ENCODE results near the gene EMC9. TPM values are rescaled to one million over a fixed set of nuclear protein-coding genes. Genes with fewer than 3 reads are reported as not detected.

EMC9 gene
- 10 to 100 TPM in 1 of 2 donors, 1 to 10 TPM in 1; 8.6 to 10.5 TPM for total RNA-seq
- 10 to 100 TPM; 16.2 to 17.8 TPM for polyA plus RNA-seq

GRCh38 chr14:24141097-24141880 is at the start of gene EMC9:
TSS of gene EMC9 (minus strand) at chr14:24141591. CDS start at chr14:24141304, 287 bp downstream.
- H3K27me3 ChIP-seq (ENCODE audit: control insufficient read depth in 4 of 4, insufficient read depth in 4 of 4, low read length in 3 of 4), result no peaks in the 10 kb centered on the region
- H3K36me3 ChIP-seq (ENCODE audit: control insufficient read depth in 4 of 4, insufficient read depth in 3 of 4, low read depth in 1 of 4, low read length in 3 of 4), result peaks cover 6 to 24% (median 19%) of the 10 kb centered on the region in 4 donors
- H3K4me3 ChIP-seq (ENCODE audit: low read depth in 1 of 3, low read length in 3 of 3), result peak within 1 kb of the TSS; percentile 72 to 87 (median 86)
- peak; percentile 99 for DNase-seq (ENCODE audit: low spot score)
- no peak for TF ChIP-seq NR2F2 (IDR thresholded peaks at IDR 0.05)
- TF ChIP-seq SP1 (IDR thresholded peaks at IDR 0.05), result peak; percentile 94
- TF ChIP-seq YY1 (IDR thresholded peaks at IDR 0.05), result peak; percentile 90
- TF ChIP-seq CTCF (IDR thresholded peaks at IDR 0.05; ENCODE audit: low read depth, low read length, missing input control), result peak; percentile 66
- peak; percentile 53 to 56 for TF ChIP-seq HNF4A (conservative IDR thresholded peaks at IDR 0.05)
- peak; percentile 94 to 96 for TF ChIP-seq EGR1 (IDR thresholded peaks at IDR 0.05; ENCODE audit: low read depth in 2 of 2)
- TF ChIP-seq MAX (IDR thresholded peaks at IDR 0.05), result peak; percentile 67
- TF ChIP-seq FOXA1 (IDR thresholded peaks at IDR 0.05), result peak; percentile 33
- peak in 1 of 2 donors; percentile 30 for TF ChIP-seq RXRA (IDR thresholded peaks at IDR 0.05)
- TF ChIP-seq ZBTB33 (IDR thresholded peaks at IDR 0.05), result no peak
- TF ChIP-seq GABPA (IDR thresholded peaks at IDR 0.05 in 1 of 2, conservative IDR thresholded peaks at IDR 0.05 in 1 of 2), result peak; percentile 48 to 78
- TF ChIP-seq RAD21 (IDR thresholded peaks at IDR 0.05), result peak; percentile 39 to 55
- no peak for TF ChIP-seq HNF4G (IDR thresholded peaks at IDR 0.05)
- no peak for TF ChIP-seq ATF3 (IDR thresholded peaks at IDR 0.05)
- TF ChIP-seq REST (IDR thresholded peaks at IDR 0.05), result peak; percentile 83
- TF ChIP-seq FOXA2 (IDR thresholded peaks at IDR 0.05), result no peak
- peak in 1 of 2 donors; percentile 35 for TF ChIP-seq JUND (IDR thresholded peaks at IDR 0.05)
- peak; percentile 91 for TF ChIP-seq TAF1 (conservative IDR thresholded peaks at IDR 0.05)
- peak within 1 kb of the TSS; percentile 84 to 85 for H3K27ac ChIP-seq (ENCODE audit: low read depth in 1 of 2, low read length in 2 of 2)
- peaks cover 4 to 56% (median 38%) of the 10 kb centered on the region in 4 donors for H3K4me1 ChIP-seq (ENCODE audit: control insufficient read depth in 4 of 4, insufficient read depth in 4 of 4, low read length in 3 of 4)
- peak within 1 kb of the TSS; percentile 32 to 67 for H3K9ac ChIP-seq (ENCODE audit: low read depth in 1 of 2, low read length in 2 of 2)
- under 1% methylated on average over 65 of the region's 65 CpGs for WGBS
- no peaks in the 10 kb centered on the region for H3K9me3 ChIP-seq (ENCODE audit: control insufficient read depth in 4 of 4, low read length in 3 of 4)

Data from liver (tissue), 9 donors.